ENCODE data around the gene PDE9A. TPM values are rescaled to one million over a fixed set of nuclear protein-coding genes. Genes with fewer than 3 reads are reported as not detected.

PDE9A gene
- total and polyA plus RNA-seq, 2 experiments from 2014 or later = 26.5 to 31.1 TPM

DNA sequence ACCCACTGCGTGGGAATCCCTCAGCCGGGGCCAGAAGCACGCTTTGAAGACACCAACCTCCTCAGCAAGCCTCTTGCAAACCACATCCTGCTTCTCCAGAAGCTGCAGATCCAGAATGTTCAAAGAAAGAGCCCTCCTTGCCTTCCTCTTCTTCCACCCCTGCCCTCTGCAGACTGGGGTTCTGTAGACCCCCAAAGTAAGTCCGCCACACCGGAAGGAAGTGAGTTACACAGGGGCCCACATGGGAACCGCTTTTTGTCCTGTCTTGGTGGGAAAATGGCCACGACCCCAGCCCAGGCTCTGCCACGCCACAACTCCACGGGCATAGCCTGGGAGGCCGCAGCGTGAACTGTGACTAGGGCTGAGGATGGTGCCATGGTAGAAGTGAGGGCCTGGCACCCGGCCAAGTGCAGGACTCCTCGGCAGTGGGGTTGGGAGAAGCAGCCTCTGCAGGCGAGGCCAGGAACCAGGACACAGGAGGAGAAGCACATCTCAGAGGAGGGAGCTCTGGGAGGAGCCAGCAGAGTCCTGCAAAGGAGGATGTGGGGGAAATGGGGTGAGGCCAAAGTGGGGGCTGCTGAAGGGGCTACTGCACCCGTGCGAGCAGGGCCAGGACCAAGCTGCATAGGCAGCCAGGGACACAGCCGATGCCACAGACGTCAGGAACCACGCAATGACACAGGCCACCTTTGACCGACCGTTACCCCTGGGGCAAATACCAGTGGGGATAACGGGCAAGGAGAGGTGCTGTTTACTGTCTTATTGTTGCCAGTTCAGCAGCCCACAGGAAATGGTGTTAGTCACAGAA lies 30.9 kb downstream of the PDE9A start:
- Histone ChIP-seq H3K9me2 (ENCODE audit: insufficient read depth) (no peaks in the 10 kb centered on the region), H3K36me3 (ENCODE audit: insufficient read depth) (0 out of 2 replicates have a peak, but pooled peaks cover under 1% of the 10 kb centered on the region), H3K4me3 (no peak overlapping the region), H3K79me2 (replicated peaks; ENCODE audit: insufficient read depth) (no peaks in the 10 kb centered on the region), H3K4me2 (no peak overlapping the region), H3K4me1 (ENCODE audit: insufficient read depth) (no peaks in the 10 kb centered on the region), H4K20me1 (replicated peaks; ENCODE audit: insufficient read depth) (no peaks in the 10 kb centered on the region; the same call in 1 of the 2 replicates), H3F3A (replicated peaks; ENCODE audit: low read depth) (no peaks in the 10 kb centered on the region), H2AFZ (no peak overlapping the region), H3K27ac (ENCODE audit: low read depth) (no peak overlapping the region), H3K27me3 (ENCODE audit: insufficient read depth) (no peaks in the 10 kb centered on the region)
- H3K4me1 Mint-ChIP-seq = peaks cover 6% of the 10 kb centered on the region
- no peak overlapping the region for H3K4me3 Mint-ChIP-seq
- no peaks in the 10 kb centered on the region for H3K9me3 Mint-ChIP-seq
- no peak for TF ChIP-seq JUNB (IDR thresholded peaks at IDR 0.05; ENCODE audit: unreplicated experiment)
- TF ChIP-seq ZNF331 (CRISPR knock-in tag; IDR thresholded peaks at IDR 0.05; ENCODE audit: low read depth) = no peak
- no peak for TF ChIP-seq EZH2 (IDR thresholded peaks at IDR 0.05; ENCODE audit: low read depth, unreplicated experiment)
- TF ChIP-seq NANOG (IDR thresholded peaks at IDR 0.05; ENCODE audit: borderline replicate concordance) = no peak
- no peak for TF ChIP-seq POLR2AphosphoS5 (IDR thresholded peaks at IDR 0.05; ENCODE audit: low read depth)
- TF ChIP-seq EZH2phosphoT487 (IDR thresholded peaks at IDR 0.05; ENCODE audit: unreplicated experiment) = no peak
- TF ChIP-seq, protein P1, sequence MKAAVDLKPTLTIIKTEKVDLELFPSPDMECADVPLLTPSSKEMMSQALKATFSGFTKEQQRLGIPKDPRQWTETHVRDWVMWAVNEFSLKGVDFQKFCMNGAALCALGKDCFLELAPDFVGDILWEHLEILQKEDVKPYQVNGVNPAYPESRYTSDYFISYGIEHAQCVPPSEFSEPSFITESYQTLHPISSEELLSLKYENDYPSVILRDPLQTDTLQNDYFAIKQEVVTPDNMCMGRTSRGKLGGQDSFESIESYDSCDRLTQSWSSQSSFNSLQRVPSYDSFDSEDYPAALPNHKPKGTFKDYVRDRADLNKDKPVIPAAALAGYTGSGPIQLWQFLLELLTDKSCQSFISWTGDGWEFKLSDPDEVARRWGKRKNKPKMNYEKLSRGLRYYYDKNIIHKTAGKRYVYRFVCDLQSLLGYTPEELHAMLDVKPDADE (IDR thresholded peaks at IDR 0.05) = no peak
- no peak for TF ChIP-seq STAT1 (IDR thresholded peaks at IDR 0.05; ENCODE audit: unreplicated experiment)
- TF ChIP-seq, protein P2, sequence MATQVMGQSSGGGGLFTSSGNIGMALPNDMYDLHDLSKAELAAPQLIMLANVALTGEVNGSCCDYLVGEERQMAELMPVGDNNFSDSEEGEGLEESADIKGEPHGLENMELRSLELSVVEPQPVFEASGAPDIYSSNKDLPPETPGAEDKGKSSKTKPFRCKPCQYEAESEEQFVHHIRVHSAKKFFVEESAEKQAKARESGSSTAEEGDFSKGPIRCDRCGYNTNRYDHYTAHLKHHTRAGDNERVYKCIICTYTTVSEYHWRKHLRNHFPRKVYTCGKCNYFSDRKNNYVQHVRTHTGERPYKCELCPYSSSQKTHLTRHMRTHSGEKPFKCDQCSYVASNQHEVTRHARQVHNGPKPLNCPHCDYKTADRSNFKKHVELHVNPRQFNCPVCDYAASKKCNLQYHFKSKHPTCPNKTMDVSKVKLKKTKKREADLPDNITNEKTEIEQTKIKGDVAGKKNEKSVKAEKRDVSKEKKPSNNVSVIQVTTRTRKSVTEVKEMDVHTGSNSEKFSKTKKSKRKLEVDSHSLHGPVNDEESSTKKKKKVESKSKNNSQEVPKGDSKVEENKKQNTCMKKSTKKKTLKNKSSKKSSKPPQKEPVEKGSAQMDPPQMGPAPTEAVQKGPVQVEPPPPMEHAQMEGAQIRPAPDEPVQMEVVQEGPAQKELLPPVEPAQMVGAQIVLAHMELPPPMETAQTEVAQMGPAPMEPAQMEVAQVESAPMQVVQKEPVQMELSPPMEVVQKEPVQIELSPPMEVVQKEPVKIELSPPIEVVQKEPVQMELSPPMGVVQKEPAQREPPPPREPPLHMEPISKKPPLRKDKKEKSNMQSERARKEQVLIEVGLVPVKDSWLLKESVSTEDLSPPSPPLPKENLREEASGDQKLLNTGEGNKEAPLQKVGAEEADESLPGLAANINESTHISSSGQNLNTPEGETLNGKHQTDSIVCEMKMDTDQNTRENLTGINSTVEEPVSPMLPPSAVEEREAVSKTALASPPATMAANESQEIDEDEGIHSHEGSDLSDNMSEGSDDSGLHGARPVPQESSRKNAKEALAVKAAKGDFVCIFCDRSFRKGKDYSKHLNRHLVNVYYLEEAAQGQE (IDR thresholded peaks at IDR 0.05; ENCODE audit: unreplicated experiment) = no peak
- TF ChIP-seq, protein P3, sequence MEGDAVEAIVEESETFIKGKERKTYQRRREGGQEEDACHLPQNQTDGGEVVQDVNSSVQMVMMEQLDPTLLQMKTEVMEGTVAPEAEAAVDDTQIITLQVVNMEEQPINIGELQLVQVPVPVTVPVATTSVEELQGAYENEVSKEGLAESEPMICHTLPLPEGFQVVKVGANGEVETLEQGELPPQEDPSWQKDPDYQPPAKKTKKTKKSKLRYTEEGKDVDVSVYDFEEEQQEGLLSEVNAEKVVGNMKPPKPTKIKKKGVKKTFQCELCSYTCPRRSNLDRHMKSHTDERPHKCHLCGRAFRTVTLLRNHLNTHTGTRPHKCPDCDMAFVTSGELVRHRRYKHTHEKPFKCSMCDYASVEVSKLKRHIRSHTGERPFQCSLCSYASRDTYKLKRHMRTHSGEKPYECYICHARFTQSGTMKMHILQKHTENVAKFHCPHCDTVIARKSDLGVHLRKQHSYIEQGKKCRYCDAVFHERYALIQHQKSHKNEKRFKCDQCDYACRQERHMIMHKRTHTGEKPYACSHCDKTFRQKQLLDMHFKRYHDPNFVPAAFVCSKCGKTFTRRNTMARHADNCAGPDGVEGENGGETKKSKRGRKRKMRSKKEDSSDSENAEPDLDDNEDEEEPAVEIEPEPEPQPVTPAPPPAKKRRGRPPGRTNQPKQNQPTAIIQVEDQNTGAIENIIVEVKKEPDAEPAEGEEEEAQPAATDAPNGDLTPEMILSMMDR (conservative IDR thresholded peaks at IDR 0.05; ENCODE audit: low read depth in 2 of 2) = no peak
- TF ChIP-seq, protein P4, sequence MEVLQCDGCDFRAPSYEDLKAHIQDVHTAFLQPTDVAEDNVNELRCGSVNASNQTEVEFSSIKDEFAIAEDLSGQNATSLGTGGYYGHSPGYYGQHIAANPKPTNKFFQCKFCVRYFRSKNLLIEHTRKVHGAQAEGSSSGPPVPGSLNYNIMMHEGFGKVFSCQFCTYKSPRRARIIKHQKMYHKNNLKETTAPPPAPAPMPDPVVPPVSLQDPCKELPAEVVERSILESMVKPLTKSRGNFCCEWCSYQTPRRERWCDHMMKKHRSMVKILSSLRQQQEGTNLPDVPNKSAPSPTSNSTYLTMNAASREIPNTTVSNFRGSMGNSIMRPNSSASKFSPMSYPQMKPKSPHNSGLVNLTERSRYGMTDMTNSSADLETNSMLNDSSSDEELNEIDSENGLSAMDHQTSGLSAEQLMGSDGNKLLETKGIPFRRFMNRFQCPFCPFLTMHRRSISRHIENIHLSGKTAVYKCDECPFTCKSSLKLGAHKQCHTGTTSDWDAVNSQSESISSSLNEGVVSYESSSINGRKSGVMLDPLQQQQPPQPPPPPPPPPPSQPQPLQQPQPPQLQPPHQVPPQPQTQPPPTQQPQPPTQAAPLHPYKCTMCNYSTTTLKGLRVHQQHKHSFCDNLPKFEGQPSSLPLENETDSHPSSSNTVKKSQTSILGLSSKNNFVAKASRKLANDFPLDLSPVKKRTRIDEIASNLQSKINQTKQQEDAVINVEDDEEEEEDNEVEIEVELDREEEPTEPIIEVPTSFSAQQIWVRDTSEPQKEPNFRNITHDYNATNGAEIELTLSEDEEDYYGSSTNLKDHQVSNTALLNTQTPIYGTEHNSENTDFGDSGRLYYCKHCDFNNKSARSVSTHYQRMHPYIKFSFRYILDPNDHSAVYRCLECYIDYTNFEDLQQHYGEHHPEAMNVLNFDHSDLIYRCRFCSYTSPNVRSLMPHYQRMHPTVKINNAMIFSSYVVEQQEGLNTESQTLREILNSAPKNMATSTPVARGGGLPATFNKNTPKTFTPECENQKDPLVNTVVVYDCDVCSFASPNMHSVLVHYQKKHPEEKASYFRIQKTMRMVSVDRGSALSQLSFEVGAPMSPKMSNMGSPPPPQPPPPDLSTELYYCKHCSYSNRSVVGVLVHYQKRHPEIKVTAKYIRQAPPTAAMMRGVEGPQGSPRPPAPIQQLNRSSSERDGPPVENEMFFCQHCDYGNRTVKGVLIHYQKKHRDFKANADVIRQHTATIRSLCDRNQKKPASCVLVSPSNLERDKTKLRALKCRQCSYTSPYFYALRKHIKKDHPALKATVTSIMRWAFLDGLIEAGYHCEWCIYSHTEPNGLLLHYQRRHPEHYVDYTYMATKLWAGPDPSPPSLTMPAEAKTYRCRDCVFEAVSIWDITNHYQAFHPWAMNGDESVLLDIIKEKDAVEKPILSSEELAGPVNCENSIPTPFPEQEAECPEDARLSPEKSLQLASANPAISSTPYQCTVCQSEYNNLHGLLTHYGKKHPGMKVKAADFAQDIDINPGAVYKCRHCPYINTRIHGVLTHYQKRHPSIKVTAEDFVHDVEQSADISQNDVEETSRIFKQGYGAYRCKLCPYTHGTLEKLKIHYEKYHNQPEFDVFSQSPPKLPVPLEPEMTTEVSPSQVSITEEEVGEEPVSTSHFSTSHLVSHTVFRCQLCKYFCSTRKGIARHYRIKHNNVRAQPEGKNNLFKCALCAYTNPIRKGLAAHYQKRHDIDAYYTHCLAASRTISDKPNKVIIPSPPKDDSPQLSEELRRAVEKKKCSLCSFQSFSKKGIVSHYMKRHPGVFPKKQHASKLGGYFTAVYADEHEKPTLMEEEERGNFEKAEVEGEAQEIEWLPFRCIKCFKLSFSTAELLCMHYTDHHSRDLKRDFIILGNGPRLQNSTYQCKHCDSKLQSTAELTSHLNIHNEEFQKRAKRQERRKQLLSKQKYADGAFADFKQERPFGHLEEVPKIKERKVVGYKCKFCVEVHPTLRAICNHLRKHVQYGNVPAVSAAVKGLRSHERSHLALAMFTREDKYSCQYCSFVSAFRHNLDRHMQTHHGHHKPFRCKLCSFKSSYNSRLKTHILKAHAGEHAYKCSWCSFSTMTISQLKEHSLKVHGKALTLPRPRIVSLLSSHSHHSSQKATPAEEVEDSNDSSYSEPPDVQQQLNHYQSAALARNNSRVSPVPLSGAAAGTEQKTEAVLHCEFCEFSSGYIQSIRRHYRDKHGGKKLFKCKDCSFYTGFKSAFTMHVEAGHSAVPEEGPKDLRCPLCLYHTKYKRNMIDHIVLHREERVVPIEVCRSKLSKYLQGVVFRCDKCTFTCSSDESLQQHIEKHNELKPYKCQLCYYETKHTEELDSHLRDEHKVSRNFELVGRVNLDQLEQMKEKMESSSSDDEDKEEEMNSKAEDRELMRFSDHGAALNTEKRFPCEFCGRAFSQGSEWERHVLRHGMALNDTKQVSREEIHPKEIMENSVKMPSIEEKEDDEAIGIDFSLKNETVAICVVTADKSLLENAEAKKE (CRISPR knock-in tag; IDR thresholded peaks at IDR 0.05) = no peak
- peaks cover 23% of the 10 kb centered on the region for H3K36me3 Mint-ChIP-seq (ENCODE audit: low read depth)
- H3K27ac Mint-ChIP-seq = no peak overlapping the region
- H3K27me3 Mint-ChIP-seq (ENCODE audit: insufficient read depth, low read depth, poor library complexity) = peaks cover 8% of the 10 kb centered on the region
- ATAC-seq = no peak
- no peak for DNase-seq (ENCODE audit: low spot score)
